Prostate gland (tissue), 2 donors: Measurements from ENCODE around the gene SPTBN5. TPM values are rescaled to one million over a fixed set of nuclear protein-coding genes. Genes with fewer than 3 reads are reported as not detected.

Experiments
- DNase-seq: peaks from one replicate; pipeline ENCODE4 v3.0.0-alpha.2; 2019; ENCODE audit warnings: low spot score
- H3K27ac ChIP-seq, 2 donors: fragments of 200-600 bp; sonication (generic); 2 replicates each; pipeline ENCODE4 v1.5.1; 2017 to 2019
- H3K27me3 ChIP-seq: fragments of 200-600 bp; sonication (generic); replicated peaks from 2 replicates; pipeline ENCODE4 v1.5.1; 2019; ENCODE audit not compliant: insufficient read depth
- H3K36me3 ChIP-seq, 2 donors: fragments of 200-600 bp; sonication (generic); 1 replicate in 1 of 2; 2 replicates in 1 of 2; pipeline versions ENCODE4 v1.5.1 to v1.8.1; 2017 to 2019
- H3K4me1 ChIP-seq: fragments of 200-600 bp; sonication (generic); replicated peaks from 2 replicates; pipeline ENCODE4 v1.5.1; 2019
- H3K4me3 ChIP-seq, 2 donors: fragments of 200-600 bp; sonication (generic); 2 replicates each; pipeline ENCODE4 v1.5.1; 2017 to 2019
- H3K9me3 ChIP-seq: fragments of 200-600 bp; sonication (generic); 2 replicates; pipeline ENCODE4 v1.5.1; 2017
- CTCF ChIP-seq, 4 experiments: fragments of 200-600 bp in 2 of 4; fragments of 450-650 bp in 2 of 4; sonication (generic) in 2 of 4; IDR thresholded peaks; 1 replicate in 3 of 4; 2 replicates in 1 of 4; pipeline ENCODE4 v1.5.1; 2016 to 2019; ENCODE audit warnings: antibody characterized with exemption in 4 of 4, mild to moderate bottlenecking in 2 of 4, moderate library complexity in 2 of 4
- POLR2A ChIP-seq: fragments of 450-650 bp; IDR thresholded peaks from one replicate; pipeline ENCODE4 v1.6.1; 2016; ENCODE audit warnings: antibody characterized with exemption, mild to moderate bottlenecking
- POLR2AphosphoS5 ChIP-seq: sonication (generic); formaldehyde crosslinking; IDR thresholded peaks from one replicate; pipeline ENCODE4 v1.6.1; 2017; ENCODE audit warnings: antibody characterized with exemption
- WGBS: methylation state at CpG from one replicate; pipeline ENCODE4 v1.1.5; 2018; 5-methylcytosine and 5-hydroxymethylcytosine counted together
- intact Hi-C: fragments of 100-400 bp; cut with DNase I; formaldehyde crosslinking; loops from one replicate; pipeline ENCODE4 v1.14.2; 2022
- total RNA-seq, 2 donors: library from RNA; depleted of rRNA; stranded (reverse); fragments of >200 nt; gene quantifications; one replicate each; pipeline ENCODE4 v1.1.0, GENCODE V29; 2016

The SPTBN5 gene
- total RNA-seq, 2 donors from 2014 or later, result 1.2 to 2.2 TPM

DNA sequence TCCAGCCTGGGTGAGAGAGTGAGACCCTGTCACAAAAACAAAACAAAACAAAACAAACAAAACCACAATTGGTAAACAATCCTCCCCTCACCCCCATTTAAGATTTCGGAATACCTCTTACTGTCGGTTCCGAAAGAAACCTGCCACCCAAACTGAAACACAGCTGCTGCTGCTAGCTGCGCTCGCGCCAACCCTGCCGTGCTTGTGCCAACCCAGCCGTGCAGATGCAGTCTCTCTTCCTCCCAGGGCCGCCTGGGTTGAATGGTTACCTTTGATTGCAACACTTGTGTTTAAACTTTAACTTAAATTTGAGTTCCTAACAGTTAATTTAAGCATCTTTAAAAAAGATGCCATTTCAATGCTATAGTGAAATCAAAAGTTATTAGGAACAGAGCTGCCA is 28.5 kb upstream of the SPTBN5 start:
- TF ChIP-seq POLR2AphosphoS5, result no peak
- TF ChIP-seq CTCF (IDR thresholded peaks at IDR 0.05), result no peak
- no peak for TF ChIP-seq POLR2A
- no peaks in the 10 kb centered on the region for H3K36me3 ChIP-seq
- 82% methylated on average over 9 of the region's 9 CpGs for WGBS
- DNase-seq, result no peak
- H3K27me3 ChIP-seq, result no peaks in the 10 kb centered on the region
- intact Hi-C loops, result no loop called here
- H3K9me3 ChIP-seq, result no peaks in the 10 kb centered on the region
- H3K4me3 ChIP-seq, result no peak overlapping the region
- H3K4me1 ChIP-seq, result peaks cover 5% of the 10 kb centered on the region
- H3K27ac ChIP-seq, result no peak overlapping the region

- intact Hi-C loops, result no loop called here
- TF ChIP-seq CTCF (IDR thresholded peaks at IDR 0.05), result no peak
- no peak for TF ChIP-seq POLR2AphosphoS5
- TF ChIP-seq POLR2A, result no peak
- no peaks in the 10 kb centered on the region for H3K27me3 ChIP-seq
- DNase-seq, result no peak
- no peak overlapping the region for H3K27ac ChIP-seq
- H3K9me3 ChIP-seq, result no peaks in the 10 kb centered on the region
- H3K36me3 ChIP-seq, result no peaks in the 10 kb centered on the region
- WGBS, result 80% methylated on average over 5 of the region's 5 CpGs
- H3K4me1 ChIP-seq, result peaks cover 5% of the 10 kb centered on the region
- no peak overlapping the region for H3K4me3 ChIP-seq
Observed at GRCh38 chr15:41921639-41922038, 27.8 kb upstream of the SPTBN5 start.

- Histone ChIP-seq H3K27ac (no peak overlapping the region), H3K4me3 (no peak overlapping the region), H3K27me3 (no peaks in the 10 kb centered on the region), H3K4me1 (peaks cover 5% of the 10 kb centered on the region), H3K36me3 (no peaks in the 10 kb centered on the region), H3K9me3 (no peaks in the 10 kb centered on the region)
- TF ChIP-seq POLR2AphosphoS5 (no peak), POLR2A (no peak), CTCF (IDR thresholded peaks at IDR 0.05) (no peak)
- intact Hi-C loops, result no loop called here
- 74% methylated on average over 9 of the region's 9 CpGs for WGBS
- DNase-seq, result no peak
Observed at GRCh38 chr15:41921167-41921566, 27.3 kb upstream of the SPTBN5 start.

GRCh38 chr15:41919954-41920538 is 26.2 kb upstream of the SPTBN5 start:
- DNase-seq, result no peak
- Histone ChIP-seq H3K27ac (no peak overlapping the region), H3K36me3 (no peaks in the 10 kb centered on the region), H3K9me3 (no peaks in the 10 kb centered on the region), H3K4me1 (peaks cover under 1% of the 10 kb centered on the region), H3K27me3 (no peaks in the 10 kb centered on the region), H3K4me3 (no peak overlapping the region)
- intact Hi-C loops, result no loop called here
- TF ChIP-seq POLR2AphosphoS5 (no peak), POLR2A (no peak), CTCF (IDR thresholded peaks at IDR 0.05) (no peak)
- WGBS, result 58% methylated on average over 3 of the region's 3 CpGs

DNA sequence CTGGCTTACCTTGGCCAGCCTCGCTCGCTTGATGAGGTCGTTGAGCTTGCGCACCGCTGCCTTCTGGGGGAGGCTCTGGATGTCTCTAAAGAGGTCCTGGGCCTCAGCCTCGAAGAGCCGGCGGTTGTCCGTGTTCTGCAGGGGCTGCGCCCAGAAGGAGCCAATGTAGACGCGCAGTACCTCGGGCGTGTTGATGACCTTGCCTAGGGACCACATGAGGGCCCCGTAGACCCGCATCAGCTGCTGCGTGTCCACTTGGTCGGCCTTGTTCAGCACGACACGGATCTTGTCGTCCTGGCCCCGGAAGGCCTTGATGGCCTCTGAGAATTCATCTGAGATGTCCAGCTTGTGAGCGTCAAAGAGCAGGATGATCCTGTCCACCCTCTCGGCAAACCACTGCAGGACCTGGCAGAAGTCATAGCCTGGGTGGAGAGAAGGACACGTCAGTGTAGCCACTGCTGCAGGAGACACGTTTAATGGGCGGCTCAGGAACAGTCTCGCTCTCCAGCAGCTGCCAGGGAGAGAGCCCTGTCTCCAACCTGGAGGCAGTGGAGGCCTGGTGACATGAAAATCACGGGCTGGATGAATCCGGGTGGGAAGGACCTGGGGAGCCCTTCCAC is 25.5 kb upstream of the SPTBN5 start:
- Histone ChIP-seq H3K4me1 (no peaks in the 10 kb centered on the region), H3K4me3 (no peak overlapping the region), H3K27me3 (no peaks in the 10 kb centered on the region), H3K27ac (no peak overlapping the region), H3K36me3 (no peaks in the 10 kb centered on the region), H3K9me3 (no peaks in the 10 kb centered on the region)
- intact Hi-C loops, result no loop called here
- DNase-seq, result no peak
- WGBS, result 82% methylated on average over 20 of the region's 30 CpGs
- TF ChIP-seq CTCF (IDR thresholded peaks at IDR 0.05) (no peak), POLR2A (no peak), POLR2AphosphoS5 (no peak)
